T-helper 1 cell (primary cell): ENCODE measurements around the gene MROH7.

Source experiments
- DNase-seq, 5 donors: peaks; one replicate each; pipeline ENCODE4 v3.0.0-alpha.2; 2012 to 2020
- total RNA-seq, 4 donors: gene quantifications; one replicate each; lab custom pipeline; 2026; lab: John Stamatoyannopoulos, UW

MROH7 gene
- 0.08 to 0.27 (median 0.14) reads per million in 4 donors for total RNA-seq

- DNase-seq, result no peak
Measured at GRCh38 chr1:54640863-54641836, at the start of gene MROH7. TSS of gene MROH7 (plus strand) at chr1:54641786. CDS start at chr1:54652927, 11,141 bp downstream.

DNA sequence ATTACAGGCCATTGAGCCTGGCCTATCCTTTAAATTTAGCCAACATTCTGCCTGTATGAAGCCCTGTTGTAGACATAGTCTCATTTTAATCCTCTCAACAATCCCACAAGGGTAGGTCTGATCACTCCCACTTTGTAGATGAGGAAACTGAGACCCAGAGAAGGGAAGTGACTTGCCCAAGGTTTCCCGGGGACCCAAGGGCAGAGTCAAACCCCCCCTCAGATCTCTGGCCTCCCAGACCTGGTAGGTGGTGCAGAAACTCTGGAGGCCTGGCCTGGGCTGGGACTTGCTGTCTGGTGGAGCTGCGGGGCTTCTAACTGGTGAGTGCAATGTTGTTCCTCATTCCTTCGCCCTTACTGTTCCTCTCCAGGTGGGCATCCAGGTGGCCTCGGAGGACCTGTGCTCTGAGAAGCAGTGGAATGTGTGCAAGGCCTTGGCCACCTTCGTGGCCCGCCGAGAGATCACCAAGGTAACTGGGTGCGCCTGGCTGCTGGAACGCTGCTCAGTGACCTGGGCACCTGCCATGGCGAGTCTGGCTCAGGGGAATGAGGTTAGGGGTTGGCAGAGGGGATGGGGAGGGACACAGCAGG lies 47.9 kb upstream of the MROH7 start:
- DNase-seq, result no peak

DNA sequence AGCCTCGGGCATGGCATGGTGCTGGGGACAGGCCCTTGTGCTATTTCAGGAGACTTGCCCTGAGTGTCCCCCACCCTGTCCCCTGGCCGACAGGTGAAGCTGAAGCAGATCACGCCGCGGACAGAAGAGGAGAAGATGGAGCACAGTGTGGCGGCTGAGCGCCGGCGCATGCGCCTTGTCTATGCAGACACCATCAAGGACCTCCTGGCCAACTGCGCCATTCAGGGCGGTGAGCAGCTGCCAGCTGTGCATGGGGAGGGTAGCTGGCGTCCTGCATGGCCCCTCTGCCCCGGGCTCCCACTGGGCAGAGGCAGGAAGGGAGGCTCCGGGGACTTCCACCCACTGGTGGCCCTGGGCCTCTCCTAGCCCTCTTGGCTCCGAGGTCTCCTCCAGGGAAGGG lies 47.1 kb upstream of the MROH7 start:
- no peak for DNase-seq

DNA sequence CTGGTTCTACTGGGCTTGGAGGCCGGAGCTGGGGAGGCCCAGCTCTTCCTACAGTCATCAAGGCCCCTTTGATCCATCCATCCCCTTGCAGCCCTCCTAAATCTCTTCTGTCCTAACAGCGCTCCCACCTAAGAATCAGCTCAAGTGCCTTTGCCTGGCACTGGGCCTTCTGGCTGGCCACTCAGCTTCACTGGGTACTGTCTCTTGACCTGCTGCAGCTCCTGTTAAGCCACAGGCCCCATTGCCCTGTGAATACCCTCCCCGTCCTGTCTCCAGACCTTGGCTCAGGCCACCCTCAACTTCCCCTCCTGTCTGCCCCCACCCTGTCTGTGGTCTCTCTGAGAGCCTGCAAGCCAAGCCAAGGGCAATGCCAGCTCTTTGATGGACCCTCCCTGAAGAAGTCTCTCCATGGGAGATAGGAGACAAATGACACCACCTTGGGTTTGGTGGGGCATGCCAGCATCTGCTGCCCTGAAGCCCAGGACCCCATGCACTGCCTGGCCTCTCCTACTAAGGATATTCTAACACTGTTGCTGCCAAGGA lies 45.6 kb upstream of the MROH7 start:
- no peak for DNase-seq

- no peak for DNase-seq
Measured at GRCh38 chr1:54596756-54597155, 44.8 kb upstream of the MROH7 start.

- DNase-seq, result no peak
Measured at GRCh38 chr1:54597455-54598030, 44.0 kb upstream of the MROH7 start.

GRCh38 chr1:54599211-54599823 lies 42.3 kb upstream of the MROH7 start:
- DNase-seq, result no peak

DNA sequence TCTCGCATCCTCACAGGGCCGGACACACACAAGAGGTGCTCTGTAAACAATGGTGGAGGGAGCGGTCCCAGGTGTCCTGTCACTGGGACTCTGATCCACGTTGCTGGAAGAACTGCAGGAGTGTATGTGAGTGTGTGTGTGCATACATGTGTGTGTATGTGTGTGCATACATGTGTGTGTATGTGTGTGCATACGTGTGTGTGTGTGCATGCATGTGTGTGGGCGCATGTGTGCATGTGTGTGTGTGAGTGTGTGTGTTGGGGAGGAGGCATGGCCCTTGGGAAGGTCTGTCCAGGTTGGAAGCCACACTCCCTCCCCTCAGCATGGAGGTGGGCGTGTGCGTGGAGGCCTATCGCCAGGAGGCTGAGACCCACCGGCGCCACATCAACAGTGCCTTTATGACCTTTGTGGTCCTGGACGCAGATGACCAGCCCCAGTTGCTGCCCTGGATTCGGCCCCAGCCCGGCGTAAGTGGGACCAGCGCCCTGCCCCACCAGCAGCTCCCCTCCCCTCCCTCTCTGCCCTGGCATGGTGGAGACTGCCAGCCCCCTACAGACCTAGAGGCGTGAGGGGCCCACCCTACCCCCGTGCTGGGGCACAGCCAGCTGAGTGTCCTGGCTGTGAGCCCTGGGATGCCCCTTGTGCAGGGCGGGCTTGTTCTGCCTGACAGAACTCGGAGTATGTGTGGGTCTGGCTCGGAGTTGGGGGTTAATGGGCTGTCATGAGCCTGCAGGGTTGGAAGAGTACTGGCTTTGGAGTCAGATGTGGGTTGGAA lies 40.5 kb upstream of the MROH7 start:
- no peak for DNase-seq

GRCh38 chr1:54601730-54602129 lies 39.9 kb upstream of the MROH7 start:
- no peak for DNase-seq

GRCh38 chr1:54602554-54602953 lies 39.0 kb upstream of the MROH7 start:
- no peak for DNase-seq

- no peak for DNase-seq
Measured at GRCh38 chr1:54603241-54603640, 38.3 kb upstream of the MROH7 start.

DNA sequence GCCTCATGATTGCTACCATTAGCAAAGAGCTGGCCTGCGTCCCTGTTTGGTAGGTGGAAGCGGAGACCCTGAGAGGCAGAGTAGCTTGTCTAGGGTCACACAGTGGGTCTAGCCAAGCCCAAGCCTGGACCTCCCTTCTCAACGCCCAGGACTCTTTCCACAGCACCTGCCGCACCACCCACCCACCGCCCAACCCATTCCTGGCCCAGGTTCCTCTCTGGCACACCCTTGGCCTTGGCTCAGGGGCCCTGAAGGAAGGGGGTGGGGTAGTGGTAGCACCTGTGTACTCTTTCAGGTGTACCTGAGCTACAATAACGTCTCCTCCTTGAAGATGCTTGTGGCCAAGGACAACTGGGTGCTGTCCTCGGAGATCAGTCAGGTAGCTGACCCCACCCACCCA lies 37.5 kb upstream of the MROH7 start:
- DNase-seq, result no peak

- DNase-seq, result peak in 2 of 5 donors; percentile 3 to 63
Measured at GRCh38 chr1:54604572-54605370, 36.8 kb upstream of the MROH7 start.

DNA sequence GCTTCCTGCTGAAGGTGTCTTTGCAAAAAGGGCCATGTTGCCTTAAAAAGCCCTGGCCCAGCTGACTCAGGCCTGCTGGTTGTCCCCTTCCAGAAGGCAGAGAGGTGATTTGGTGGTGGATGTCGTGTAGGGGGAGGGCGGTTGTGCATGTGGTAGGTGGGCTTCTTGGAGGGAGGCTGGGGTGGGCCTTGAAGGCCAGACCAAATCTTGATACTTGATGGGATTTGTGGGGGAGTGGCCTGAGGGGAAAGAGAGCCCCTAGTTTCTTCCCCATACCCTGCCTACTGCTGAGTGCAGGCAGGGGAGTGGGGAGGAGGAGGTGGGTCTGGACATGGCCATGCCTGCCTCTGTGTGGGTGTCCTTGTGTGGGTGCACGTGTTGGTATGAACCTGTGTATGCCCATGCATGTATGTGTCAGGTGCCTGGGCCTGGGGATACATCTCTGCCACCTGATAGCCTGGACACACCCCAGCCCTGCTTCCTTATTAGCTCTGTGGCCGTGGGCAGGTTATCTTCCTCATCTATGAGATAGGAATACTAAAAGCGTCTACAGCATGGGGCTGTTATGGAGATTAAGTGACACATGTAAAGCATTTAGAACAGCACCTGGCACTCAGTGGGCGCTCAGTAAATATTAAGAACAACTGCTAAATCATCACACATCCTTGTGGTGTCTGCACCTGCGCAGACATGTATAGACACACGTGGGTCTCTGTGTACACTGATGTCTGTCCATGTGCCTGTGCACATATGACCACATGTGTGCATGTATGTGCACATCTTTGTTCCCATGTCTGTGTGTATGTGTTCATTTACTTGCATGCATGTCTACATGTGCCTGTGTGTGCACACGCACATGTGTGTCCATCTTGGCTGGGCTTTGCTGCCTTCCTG lies 35.2 kb upstream of the MROH7 start:
- no peak for DNase-seq

- no peak for DNase-seq
Measured at GRCh38 chr1:54606990-54607325, 34.6 kb upstream of the MROH7 start.

DNA sequence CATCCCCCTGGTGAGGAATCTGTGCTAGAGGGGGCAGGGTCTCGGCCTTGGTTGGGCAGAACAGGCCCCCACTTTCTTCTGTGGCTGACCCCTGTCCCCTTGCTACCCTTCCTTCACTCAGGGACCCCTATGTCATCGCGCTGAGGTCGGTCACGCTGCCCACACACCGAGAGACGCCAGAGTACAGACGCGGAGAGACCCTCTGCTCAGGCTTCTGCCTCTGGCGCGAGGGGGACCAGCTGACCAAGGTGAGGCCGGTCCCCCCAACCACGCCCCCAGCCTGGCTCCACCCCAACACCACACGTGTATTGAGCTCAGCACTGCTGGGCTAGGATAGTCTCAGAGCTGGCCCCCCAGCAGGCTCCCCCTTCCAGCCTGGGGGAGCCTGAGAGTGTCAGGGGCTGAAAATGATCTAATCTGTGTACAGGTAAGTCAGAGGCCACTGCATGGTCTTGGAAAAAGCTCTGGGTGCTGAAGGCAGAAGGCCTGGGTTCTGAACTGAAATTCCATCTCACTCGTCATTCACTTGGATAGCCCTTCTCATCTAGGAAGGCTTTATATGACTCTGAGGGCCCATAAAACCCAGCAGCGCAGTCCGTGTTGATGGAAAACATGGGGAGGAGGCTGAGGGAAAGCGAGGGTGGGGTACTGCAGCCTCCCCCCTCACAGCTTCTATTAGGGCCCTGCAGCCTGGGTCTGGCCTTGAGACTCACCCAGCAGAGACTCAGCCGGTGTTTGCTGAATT lies 33.6 kb upstream of the MROH7 start:
- no peak for DNase-seq

- no peak for DNase-seq
Measured at GRCh38 chr1:54608566-54609230, 32.9 kb upstream of the MROH7 start.

DNA sequence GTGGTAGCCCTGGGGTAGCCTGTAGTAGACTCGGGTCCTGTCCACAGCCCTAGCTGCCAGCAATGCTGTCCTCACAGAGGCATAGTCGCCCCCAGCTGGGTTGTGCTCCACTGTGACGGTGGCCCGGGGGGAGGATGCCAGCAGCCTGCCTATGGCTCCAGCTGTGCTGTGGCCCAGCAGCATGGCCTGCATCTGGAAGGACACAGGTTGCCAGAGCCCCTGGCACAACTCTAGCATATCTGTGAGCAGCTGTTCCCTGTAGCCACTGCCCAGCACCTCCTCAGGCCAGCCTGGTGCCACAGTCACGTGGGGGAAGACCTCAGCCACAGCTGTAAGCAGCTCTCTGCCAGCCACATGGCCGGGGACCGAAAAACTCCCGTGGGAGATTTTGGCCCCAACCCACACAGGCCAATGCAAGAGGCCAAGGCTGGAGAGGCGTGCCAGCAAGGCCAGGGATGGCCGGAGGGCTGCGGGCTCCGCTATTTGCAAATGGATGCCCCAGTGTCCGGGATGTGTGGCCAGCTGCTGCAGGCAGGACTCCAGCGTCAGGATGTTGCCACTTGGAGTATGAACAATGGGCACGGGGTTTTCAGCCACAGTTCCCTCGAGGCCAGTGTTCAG lies 32.2 kb upstream of the MROH7 start:
- no peak for DNase-seq

DNA sequence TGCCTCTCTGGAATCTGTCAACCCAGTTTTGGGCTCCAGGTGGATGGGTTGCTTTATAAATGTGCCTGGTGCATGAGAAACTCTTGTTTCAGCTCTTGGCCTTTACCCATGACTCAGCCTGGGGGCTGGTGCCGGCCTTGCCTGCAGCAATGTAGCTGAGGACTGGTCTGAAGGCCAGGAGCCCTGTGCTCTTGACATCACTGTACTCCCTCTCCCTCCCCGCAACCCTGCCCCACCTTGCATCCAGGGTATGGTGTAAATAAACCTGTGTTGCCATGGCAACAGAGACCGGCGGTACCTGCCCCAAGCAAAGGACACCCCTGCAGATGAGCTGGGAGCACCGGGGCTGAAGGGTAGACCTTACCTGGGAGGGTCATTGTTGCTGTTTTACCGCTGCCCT lies 31.5 kb upstream of the MROH7 start:
- DNase-seq, result no peak
